GM19240 (cell line): Measurements from ENCODE around the gene SEC22A.

Experiments
- DNase-seq: peaks from one replicate; pipeline ENCODE4 v3.0.0; 2011; ENCODE audit warnings: low spot score; ENCODE audit not compliant: insufficient read length

Gene SEC22A

GRCh38 chr3:123287051-123287961 lies 85.6 kb downstream of the SEC22A start:
- DNase-seq: no peak

GRCh38 chr3:123287962-123288302 lies 86.2 kb downstream of the SEC22A start:
- no peak for DNase-seq

- DNase-seq: no peak
Observed at GRCh38 chr3:123289391-123290106, 87.8 kb downstream of the SEC22A start.

DNA sequence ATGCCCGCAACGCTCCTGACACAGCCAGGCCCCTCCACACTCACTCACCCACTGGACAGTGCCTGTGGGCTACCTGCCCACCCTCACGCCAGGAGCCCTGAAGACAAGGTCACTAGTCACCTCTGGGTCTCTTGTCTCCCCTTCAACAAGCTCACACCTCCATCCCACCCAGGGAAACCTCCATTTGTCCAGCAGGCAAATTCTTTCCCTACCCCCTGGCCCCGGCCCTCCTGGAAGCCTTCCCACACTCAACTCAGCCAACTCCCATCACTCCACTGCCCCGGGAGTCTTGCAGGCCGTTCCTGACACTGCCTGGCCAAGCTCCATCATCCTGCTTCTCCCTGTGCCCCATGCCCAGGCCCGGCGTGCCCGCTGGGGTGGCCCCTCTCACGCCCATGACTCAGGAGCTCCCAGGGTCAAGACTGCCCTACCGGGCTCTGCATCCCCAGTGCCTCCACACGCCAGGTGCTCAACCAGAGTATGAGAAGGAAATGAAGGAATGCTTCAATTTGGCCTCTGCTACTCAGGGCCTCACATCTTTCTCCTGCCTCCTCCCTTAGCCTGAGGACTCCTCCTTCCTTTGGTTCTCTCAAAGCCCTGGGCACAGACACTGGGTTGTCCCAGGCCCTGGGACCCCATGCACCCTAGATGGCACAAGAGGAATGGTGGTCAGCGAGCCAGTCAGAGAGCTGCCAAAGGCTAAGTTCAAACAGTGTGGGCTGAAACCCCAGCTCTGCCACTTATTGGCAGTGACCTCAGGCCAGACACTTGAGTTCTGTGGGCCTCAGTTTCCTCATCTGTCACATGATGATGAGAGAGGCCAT lies 88.6 kb downstream of the SEC22A start:
- DNase-seq: no peak

DNA sequence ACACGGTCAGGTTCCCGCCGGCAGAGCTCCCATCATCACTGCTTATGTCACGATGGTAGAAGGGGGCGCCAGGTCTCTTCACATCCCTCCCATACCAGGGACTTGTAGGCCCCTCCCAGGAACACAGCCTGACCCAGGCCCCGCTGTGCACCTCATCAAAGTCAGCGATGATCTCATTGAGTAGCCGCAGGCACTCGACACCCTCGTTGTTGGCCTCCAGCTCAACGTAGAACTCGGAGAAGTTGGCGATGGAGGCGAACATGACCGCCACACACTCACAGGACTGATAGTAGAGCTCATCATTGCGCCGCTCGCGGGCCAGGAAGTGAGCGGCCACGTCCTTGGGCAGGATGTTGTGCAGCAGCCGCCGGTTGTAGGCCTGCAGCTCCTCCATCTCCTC lies 89.2 kb downstream of the SEC22A start:
- no peak for DNase-seq

DNA sequence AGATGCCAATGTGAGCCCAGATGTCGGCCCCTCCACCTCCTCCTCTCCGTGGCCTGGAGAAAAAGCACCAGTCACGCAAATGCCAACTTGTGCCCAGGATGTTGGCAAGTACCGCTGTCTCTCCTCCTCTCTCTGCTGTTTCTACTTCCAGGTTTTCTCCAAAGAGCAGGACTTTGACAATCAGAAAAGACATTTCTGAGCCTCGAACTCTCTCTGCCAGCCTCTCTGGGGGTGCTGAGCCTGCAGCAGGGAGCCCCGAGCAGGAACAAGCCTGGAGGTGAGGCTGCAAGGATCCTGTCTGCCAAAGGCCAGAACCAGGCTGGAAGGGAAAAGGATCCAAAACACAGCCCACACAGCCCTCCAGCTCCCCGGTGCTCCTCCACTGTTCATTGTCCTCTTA lies 89.7 kb downstream of the SEC22A start:
- no peak for DNase-seq

DNA sequence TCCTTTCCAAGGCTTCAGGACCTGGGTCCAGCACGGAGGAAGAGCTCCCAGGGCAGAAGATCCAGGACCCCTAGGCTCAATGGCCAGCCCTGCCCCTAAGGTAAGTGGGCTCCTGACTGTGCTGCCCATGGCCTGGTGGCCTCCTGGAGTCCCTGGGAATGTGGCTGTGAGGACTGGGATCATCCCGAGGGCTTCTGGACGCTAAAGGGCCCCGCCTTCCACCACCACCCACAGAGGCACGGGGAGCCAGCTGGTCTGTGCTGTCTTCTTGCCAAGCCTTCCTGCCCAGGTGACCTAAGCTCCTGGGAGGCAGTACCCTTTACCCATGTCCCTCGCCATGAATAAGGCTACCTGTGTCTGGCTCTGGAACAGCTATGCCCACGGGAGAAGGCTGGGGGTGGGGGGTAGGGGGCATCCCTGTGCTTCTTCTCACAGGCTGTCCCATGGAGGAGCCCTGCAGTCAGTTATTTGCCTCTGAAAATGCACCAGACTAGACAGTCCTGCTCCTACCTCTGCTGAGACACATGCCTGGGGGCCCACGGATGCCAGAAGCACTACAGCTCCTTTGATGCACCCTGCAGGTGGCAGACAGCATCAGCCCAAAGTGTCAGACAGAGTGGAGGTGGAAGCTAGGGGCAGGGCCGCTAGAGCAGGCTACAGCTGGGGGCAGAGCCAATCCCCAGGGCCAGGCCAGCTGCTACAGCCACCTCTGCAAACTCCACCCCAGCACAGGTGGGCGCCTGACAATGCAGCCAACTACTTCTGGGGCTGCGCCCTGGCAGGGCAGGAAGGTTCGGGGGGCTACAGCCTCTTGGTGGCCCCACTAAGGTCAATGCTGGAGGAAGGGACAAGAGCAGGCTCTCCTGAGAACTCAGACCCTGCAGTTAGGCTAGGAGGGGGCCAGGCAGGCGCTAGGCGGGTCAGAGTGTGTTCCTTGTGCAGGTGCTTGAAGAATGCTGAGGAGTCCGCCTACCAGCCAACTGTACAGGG lies 90.9 kb downstream of the SEC22A start:
- no peak for DNase-seq

DNA sequence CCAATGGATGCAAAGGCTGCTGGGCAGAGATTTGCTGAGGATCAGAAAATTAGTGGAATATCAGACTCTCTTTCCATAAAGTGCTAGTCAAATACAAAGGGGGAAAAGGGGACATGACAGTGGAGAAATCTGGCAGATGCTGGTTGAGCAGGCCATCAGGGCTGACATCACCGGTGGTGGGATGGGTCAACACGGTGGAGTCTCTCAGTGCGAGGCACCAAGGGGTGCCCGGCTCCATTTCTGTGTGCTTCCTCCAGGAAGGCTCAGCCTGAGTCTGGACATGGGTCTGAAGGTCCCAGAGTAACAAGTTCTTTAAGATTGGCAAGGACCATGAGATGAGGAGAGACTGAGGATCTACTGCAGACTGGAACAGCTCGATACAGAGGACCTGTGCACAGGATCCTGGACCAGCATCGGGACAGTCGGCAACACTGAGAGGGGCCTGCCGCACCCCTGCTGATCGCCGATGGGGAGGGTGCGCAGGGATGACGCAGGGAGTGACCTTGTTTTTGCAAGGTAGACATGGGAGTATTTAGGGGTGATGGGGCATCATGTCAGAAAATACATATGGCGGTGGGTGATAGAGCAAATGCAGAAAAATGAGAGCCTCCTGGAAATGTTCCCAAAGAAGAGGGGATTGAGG lies 92.7 kb downstream of the SEC22A start:
- no peak for DNase-seq

- DNase-seq: no peak
Observed at GRCh38 chr3:123295171-123295900, 93.6 kb downstream of the SEC22A start.

- DNase-seq: no peak
Observed at GRCh38 chr3:123295901-123296250, 94.1 kb downstream of the SEC22A start.

- DNase-seq: no peak
Observed at GRCh38 chr3:123296261-123296660, 94.5 kb downstream of the SEC22A start.

- no peak for DNase-seq
Observed at GRCh38 chr3:123296836-123297626, 95.3 kb downstream of the SEC22A start.

- no peak for DNase-seq
Observed at GRCh38 chr3:123297627-123297899, 95.8 kb downstream of the SEC22A start.

- no peak for DNase-seq
Observed at GRCh38 chr3:123298903-123299302, 97.2 kb downstream of the SEC22A start.

- no peak for DNase-seq
Observed at GRCh38 chr3:123299581-123299980, 97.8 kb downstream of the SEC22A start.

GRCh38 chr3:123300056-123300455 lies 98.3 kb downstream of the SEC22A start:
- no peak for DNase-seq

DNA sequence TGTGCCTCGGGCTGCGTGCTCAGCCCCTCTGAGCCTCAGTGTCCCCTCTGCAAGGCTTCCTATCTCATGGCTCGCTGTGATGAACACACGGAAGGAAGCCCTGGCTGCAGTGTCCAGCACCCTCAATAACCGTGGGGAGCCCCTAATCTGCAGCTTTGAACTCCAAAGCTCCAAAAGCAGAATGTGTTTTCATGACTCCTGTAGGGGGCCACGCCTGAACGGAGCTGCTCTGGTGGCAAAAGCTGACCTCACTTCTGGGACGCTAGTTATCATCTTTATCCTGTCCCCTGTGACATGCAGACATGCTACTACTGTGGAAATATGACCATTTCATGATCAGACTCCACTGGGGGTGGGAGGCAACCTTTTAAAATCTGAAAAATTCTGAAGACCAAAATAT lies 98.8 kb downstream of the SEC22A start:
- no peak for DNase-seq

DNA sequence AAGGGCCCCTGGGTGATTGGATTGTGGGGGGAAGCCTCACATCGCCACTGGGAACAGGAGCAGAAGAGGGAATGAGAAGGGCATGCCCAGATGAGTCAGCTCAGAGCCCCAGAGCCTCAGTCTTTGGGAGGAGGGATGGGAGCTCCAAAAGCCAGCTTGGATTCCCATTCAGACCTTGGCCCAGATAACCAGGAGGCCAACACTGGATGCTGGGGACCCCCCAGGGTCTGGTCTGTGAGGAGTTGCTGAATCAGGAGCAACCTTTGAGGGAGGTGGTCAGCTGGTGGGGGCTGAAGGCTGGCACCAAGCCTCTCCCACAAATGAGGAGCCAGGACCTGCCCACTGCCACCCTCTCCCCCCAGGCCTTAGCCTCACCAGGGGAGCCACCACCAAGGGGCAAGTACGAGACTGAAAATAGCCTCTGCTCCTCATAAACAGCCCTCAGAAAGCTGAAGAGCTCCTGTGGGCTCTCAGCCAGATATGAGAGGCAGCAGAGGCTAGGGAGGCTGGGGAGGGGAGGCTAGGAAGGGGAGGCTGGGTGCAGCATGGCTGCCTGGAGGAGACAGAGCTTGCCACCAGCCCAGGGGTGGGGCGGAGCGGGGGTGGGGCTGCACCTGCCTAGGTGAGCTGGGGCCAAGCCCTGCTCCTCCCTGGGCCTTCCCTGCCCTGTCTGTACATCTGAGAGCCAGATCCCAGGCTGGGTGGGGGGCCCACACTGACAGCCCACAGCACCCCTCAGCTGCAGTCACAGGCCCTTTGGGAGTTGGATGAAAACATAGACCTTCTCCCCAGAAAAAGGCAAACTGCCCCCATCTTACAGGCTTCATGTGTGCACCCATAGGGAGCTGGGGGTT lies 99.8 kb downstream of the SEC22A start:
- no peak for DNase-seq
